ENCODE data around the gene FER.
"Not testable (repeated sequence)": the region's sequence is repeated elsewhere in the genome, so short reads cannot be mapped to it uniquely, and the experiment has no call there.

The FER gene

DNA sequence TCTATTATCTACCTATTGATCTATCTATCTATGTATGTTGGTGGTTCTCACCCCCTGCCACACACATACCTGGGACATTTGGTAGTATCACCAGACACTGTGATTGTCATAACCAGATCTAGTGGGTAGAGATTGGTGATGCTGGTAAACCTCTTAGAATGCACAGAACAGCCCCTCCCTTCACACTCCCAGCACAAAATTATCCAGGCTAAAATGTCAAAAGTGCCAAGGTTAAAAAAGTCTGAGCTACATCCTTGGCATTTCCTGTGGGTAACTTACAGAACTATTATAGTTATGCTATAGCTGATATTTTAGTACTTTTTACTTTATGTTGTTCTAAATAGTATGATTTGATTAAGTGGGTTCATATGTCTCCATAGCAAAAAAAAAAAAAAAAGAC, 151.0 kb downstream of the FER start:
- DNase-seq, result no peak

DNA sequence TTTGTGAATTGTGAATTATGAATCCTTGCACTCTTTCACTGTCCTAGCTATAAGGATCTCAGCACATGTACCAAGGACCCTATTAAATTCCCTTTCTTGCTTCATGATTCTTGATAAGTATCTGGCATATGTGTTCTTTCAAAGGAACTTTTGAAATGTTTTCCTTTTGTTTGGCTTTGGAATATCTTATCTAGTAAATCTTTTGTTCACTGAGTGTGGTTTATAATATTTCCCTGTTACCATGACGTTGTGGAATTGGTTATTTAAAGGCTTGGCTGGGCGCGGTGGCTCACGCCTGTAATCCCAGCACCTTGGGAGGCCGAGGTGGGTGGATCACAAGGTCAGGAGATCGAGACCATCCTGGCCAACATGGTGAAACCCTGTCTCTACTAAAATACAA, 151.5 kb downstream of the FER start:
- DNase-seq, result not testable (repeated sequence)

DNA sequence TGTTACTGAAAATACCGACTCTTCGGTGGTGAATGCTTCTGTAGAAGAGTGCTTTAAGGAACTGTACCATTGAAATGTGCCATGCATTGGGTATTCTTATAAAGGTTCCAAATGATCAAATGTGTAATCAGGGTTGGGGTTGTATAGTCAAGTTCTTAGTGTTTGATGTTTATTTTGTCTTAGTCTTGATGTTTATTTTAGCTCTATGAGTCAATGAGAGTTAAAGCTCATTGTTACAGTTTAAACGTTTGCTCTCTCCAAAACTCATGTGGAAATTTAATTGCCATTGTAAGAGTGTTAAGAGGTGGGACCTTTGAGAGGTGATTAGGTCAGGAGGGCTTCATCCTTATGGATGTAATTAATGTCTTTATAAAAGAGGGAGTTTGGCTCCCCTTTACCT, 153.0 kb downstream of the FER start:
- DNase-seq, result no peak

DNA sequence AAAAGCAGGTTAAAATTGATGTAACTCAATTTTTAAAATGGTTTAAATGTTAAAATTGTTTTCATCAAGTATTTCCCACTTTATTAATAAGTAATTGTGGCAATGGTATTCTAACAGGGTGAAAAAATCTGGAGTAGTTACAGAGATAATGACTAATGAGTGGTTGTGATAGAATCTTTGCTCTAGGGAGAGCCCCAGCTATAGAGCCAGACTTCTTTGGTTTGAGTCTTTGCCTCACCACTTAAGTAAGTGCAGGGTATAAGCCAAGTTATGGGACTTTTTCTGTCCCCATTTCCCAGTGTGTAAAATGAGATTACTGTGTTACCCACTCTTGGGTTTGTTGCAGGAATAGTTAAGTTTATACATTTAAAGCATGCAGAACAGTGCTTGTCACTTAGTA, 158.1 kb downstream of the FER start:
- DNase-seq, result no peak

DNA sequence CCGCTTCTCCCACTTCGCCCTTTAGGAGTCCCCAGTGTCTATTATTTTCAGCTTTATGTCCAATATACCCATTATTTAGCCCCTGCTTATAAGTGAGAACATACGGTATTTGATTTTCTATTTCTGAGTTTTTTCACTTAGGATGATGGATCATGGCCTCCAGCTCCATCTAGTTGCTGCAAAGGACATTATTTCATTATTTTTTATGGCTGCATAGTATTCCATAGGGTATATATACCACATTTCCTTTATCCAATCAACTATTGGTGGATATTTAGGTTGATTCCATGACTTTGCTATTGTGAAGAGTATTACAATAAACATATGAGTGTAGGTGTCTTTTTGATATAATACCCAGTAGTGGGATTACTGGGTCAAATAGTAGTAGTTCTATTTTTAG, 162.9 kb downstream of the FER start:
- no peak for DNase-seq

DNA sequence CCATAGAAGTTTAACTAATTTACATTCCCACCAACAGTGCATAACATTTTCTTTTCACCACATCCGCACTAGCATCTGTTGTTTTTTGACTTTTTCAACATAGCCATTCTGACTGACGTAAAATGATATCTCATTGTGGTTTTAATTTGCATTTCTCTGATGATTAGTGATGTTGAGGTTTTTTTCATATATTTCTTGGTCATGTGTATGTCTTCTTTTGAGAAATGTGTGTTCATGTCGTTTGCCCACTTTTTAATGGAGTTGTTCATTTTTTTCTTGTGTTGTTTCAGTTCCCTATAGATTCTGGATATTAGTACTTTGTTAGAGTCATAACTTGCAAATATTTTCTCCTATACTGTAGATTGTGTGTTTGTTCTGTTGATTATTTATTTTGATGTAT, 163.4 kb downstream of the FER start:
- DNase-seq, result no peak

DNA sequence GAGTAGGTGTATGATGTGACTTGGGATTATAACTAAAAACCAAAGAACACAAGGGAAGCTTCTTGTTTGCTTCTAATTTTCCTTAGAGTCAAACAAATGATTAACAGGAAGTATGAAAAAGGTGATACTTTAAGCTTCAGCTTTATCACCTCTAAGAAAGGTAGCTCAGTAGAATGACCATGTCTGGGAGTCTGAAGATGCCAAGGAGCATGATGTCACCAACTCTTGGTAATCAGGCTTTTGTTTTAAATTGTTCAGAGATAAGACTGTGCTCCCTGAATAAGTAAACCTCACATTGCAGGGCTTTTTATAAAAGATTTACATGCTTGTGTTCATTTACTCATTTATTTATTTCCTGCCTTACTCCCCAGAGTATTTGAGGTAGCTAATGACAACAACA, 169.9 kb downstream of the FER start:
- DNase-seq, result no peak

DNA sequence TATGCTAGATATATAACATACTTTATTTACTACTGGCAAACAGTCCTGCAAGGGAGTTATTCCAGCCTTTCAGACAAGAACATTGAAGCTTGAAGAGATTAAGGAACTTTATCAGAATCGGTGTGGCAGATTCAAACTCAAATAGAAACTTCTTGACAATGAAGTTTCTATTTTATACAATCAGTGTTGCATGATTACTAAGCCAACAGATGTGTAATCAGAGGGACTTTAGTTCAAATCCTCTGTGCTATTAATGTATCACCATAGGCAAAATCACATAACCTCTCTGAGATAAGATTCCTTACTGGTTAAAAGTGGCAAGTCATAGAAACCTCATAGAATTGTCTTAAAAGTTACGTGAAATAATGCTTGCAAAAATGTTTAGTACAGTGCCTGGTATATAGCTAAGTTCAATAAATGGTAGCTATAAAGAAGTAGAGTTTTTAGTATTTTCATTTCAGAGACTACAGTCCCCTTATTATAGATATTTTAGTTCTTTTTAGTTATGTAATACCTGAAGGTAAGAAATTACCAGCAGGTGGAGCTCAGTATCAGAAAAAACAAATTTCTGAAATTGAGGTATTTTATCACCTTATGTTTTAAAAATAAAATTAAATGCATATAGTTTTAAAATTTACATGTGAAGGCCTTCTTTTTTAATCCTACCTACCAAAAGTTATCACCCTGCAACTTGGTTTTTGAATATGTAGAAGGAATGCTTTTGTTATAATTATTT, 172.1 kb downstream of the FER start:
- no peak for DNase-seq

DNA sequence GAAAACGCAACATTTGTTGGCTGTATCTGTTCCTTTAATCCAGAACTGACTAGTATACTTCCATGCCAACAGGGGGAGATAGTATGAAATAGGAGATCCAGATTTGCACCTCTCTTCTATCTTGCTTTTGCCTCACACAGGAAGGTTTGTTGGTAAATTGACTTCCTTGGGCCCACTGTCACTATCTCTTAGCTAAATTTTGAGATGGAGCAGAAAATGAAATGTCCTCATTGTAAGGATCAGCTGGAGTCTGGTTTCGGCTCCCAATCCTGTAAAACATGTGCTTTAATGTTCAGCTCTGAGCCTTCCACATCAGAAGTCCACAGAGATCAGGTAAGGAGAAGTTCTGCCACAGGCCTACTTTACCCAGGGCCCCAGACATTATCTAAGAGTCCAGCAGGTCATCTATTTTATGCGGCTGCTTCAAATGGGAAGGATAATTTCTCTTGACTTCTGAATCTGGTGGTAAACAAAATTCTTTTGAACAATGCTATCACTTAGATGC, 176.8 kb downstream of the FER start:
- no peak for DNase-seq

DNA sequence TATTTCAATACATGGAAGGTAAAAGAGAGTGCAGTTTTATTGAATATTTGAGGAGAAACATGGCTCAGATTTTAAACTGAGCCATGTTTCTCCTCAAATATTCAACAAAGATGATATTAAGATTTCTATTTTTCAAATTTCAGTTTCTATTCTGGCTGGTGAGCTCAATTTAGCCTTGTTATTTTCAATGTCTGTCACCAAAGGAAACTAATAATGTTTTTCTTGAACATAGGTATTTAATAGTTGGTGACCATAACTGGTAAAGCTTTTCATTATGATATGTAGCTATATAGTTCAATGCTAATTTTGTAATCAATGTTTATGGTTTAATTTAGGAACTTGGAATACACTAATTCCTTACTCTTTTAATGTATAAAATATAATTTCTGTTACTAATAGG, 177.4 kb downstream of the FER start:
- no peak for DNase-seq

DNA sequence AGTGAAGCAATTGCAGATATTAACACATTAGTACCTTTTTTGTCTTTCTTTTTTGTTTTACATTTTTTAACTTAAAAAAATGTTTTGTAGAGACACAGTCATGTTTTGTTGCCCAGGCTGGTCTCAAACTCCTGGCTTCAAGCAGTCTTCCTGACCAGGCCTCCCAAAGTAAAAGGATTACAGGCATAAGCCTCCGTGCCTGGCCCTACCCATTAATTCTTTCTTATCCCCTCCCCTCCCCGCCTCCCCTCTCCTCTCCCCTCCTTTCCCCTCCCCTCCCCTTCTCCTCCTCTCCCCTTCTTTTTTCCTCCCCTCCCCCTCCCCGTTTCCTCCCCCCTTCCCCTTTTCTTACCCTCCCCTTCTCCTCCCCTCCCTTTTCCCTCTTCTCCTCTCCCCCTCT, 182.4 kb downstream of the FER start:
- DNase-seq, result no peak

DNA sequence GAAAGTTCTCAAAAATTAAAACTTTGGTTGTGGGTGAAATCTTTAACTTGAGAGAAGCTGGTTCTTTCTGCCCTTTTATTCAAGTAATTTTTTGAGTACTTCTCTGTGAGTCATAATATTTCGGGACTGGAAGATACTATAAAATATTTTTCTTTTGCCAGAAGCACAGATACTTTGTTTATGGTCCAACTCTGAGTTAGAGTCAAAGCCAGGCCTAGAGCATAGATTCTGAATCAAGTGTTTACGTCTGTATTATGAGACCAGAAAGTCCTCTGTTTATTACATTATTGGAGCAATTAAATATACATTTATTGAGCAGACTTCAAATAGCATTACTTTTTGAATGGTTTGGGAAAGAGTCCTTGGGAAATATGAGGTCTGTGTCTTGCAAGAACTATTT, 187.9 kb downstream of the FER start:
- DNase-seq, result no peak

DNA sequence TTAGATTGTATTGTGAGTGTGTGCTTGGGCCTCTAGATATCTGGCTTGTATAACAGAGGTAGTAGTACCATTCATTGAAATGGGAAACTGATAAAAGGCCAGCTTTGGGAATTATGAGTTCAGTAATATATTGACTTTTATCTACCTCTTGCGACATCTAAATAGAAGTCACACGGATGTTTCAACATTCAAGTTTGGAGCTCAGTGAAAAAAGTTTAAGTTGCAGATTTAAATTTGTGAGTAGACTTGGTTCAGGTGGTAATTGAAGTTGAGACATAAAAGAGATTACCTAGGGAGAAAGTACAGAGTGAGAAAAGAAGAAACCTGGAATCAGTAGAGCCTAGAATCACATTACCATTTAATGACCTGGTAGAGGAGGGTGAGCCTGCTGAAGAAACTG, 189.5 kb downstream of the FER start:
- DNase-seq, result no peak

DNA sequence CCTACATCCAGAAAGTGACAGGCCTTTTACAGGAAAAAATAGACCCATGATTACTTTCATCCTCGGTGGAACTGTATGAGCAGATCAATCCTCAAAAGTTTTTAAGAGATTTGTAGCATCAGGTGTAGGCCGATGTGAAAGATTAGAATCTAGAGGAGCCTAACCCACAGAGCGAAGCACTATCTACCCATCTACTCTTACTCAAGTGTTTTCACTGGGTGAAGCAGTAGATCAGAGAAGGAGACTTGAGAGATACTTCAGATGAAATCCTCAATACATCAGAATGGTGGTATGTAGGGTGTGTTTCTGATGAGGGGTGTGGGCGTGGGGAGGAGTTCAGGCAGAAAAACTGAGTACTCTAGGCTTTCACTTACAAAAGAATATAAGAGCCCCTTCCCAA, 192.8 kb downstream of the FER start:
- no peak for DNase-seq

DNA sequence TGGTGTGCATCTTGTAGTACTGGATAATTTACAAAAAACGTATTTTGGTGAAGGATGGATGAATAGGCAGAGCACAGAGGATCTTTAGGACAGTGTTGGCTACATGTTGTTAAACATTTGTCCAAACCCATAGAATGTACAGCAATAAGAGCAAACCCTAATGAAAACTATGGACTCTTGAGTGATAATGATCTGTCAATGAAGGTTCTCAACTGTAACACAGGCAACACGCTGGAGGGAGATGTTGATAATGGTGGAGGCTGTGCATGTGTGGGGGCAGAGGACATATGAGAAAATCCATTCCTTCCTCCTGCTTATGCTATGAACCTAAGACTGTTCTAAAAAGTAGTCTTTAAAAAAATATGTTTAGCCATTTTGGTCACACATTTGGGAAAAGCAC, 194.0 kb downstream of the FER start:
- no peak for DNase-seq

DNA sequence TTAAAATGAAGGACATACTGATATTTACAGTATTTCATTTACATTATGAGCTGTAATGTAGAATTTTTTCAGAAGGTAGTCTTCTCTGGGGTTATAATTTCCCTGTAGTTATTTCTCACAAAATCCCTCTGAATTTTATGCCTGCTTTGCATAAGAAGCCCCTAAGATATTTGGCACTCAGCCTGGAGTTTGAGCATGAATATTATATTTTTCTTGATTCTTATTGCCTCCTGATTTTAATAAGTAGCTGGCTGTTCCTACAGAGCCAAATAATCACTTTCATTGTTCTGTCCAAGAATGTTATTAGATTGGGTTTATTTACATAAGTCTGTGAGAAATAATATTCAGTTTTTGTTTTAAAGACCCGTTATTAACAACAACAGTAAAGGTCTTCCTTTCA, 195.0 kb downstream of the FER start:
- DNase-seq, result no peak

DNA sequence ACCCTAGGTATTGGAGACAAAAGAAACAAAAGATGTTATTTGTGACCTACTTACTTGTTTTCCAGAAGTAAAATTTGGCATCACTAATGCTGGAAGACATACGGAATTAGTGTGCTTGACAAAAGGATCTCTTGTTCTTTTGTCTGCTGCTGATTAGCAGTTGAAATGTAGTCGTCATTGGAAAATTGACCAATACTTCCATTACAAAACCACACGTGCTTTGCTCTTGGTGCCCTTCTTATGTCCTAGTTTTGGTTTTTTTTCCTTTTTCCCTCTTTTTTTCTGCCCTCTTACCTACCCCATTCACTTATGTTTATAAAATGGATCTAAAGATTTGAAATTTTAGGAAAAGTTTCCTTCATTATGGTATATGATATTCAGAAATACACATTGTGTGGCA, 197.4 kb downstream of the FER start:
- DNase-seq, result no peak

DNA sequence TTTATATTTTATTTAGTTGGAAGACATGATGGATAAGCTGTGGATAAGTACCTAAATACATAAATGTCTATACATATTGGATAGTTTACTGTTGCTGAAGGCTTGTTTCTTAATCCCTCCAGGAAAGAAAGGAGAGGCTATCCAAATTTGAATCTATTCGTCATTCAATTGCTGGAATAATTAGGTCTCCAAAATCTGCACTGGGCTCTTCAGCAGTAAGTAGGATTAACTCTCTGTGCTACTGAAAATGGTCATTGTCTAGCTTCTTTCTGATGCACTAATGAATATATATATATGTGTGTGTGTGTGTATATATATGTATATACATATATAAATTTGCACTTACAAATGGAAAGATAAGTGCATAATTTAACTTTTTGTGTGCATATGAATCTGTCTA, 198.3 kb downstream of the FER start:
- no peak for DNase-seq

DNA sequence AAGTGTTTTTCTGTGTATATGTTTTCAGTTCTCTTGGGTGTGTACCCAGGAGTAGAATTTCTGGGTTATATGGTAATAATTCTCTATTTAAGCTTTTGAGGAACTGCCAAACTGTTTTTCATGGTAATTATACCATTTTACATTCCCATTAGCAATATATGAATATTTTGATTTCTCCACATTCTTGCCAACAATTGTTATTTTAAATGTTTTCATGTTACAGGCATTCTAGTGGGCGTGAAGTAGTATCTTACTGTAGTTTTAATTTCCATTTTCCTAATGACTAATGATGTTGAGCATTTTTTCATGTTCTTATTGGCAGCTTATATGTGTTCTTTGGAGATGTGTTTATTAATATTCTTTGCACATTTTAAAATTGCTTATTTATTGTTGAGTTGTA, 199.5 kb downstream of the FER start:
- no peak for DNase-seq

DNA sequence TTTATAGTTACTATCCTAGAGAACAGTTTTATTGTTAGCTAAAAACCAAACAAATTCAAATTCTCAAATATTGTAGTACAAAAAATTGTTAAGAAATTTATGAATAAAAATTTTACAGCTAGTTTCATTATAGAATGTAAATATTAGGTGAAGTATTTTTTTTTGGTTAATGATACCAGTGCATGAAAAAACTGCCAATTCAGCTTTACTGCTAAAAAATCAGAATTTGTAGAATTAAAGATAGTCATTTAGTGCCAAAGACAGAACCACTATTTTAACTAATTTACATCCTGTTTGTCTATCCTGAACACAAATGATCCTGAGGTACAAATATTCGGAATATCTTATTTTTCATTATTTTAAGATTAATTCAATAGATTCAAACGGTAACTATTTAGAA, 202.6 kb downstream of the FER start:
- DNase-seq, result no peak

DNA sequence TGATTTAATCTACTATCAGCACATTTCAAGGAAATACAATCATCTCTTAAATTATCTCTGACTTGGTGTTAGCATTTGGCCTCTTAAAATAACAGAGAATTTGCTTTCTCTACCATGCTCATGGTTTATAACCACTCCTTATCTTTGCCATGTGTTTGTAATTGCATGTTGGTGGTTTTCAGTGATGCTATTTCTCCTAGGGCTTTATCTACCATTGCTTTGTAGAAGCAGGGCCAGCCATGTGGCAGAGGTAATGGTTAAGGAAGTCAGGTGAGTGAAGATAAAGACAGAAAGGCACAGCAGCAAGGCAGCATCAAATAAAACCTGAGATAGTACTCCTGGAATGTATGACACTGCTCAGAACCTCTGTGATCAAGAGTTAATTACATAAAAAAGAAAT, 206.2 kb downstream of the FER start:
- DNase-seq, result no peak

DNA sequence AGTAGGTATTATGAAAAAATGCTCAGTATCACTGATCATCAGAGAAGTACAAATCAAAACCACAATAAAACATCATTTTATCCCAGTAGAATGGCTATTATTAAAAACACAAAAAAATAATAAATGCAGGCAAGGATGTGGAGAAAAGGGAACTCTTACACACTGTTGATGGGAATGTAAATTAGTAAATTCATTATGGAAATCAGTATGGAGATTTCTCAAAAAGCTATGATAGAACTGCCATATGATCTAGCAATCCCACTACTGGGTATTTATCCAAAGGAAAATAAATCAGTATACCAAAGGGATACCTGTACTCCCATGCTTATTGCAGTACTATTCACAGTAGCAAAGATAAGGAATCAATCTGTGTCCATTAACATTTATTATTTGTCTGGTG, 209.6 kb downstream of the FER start:
- DNase-seq, result no peak

DNA sequence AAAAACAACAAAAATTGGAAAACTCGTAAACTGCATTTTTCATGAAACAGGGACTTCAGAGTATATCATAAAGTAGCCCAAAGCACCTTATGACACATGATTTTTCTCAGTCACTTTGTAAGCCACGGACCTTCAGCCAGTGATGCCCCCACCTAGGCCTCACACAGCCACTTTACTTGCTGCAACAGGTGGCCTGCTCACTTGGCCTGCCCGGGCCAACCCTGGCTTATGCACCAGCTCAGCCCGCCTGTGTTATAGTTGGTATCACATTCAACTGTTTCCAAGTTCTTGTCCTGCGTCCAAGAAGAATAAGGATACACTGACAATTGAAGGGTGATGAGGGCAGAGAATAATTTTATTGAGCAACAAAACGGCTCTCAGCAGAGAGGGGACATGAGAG, 219.2 kb downstream of the FER start:
- DNase-seq, result no peak

DNA sequence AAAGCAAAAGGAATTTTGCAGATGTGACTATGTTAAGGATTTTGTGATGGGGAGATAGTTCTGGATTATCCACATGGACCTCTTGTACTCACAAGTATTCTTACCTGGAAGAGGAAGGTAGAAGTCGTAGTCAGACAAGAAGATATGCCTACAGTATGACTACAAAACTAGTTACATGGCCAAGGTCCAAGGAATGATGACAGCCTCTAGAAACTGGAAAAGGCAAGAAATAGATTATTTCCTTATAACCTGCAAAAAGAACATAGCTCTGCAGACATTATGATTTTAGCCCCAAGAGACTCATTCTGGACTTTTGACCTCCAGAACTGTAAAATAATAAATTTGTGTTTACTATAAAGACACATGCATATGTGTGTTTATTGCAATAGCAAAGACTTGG, 226.9 kb downstream of the FER start:
- no peak for DNase-seq

DNA sequence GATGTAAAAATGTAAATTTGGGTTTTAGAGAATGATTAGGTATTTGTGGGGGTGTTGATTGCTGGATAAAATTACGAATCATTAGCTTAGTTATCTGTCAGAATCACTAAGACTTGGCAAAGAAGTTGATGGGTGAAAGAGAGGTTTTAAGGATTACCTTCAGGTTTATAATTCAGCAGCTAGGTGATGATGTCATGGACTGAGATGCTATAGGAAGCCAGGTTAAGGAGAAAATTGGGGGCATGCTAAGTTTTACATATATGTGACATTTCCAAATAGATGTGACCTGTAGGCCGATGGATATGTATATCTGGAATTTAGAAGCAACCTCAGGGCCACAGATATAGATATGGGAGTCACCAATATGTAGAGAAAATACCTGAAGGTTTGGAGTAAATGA, 228.0 kb downstream of the FER start:
- DNase-seq, result no peak
